Activated T-cell treated with anti-CD3 and anti-CD28 coated beads for 1 hour (primary cell): Measurements from ENCODE around the gene HLA-DPB1.
"Not testable (repeated sequence)": the region's sequence is repeated elsewhere in the genome, so short reads cannot be mapped to it uniquely, and the experiment has no call there.

Experiments
- DNase-seq: peaks from one replicate; pipeline ENCODE4 v3.0.0-alpha.2; 2020; ENCODE audit warnings: low read depth

HLA-DPB1 gene

DNA sequence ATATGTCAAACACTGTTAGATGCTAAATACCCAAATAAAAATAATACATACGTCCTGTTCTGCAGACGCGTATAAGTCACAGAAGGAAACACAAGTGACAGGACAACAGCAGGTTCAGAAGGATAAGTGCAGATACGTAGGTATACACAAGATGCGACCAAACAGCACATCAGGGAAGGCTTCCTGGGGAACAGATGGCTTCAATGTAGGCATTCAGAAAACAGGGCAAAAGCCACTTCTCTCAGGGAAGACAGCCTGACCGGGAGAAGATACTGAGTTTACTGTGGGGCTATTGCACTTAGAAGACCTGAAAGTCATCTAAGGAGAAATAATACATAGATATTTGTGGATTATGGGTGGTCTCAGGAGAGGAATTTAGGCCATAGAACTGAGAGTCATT, 4.2 kb upstream of the HLA-DPB1 start:
- DNase-seq: no peak

DNA sequence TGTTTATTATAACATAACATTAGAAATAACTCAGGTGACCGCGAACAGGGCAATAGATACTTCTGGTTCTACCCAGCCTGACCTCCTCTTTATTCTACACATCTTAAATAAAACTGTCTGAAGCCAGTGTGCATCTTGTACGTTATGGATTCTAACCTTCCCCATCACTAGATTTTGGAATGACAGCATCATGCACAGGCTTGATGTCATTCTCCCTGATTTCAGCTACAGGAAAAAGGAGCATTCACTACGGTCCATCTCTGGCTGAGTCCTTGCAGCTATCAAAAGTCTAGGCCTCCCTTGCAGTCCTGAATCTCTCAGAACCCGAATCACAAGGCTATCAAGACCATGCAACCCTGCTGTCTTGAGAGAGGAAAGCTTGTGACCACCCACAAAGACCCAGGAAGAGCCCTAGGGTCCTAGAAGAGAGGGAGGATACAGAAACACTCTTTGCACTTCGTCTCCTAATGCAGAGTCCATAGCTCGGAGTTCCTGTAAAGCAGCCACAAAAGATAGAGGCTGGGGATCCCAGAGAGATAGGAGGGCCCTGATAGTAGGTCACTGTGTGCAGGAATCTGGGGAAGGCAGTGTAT, 3.2 kb upstream of the HLA-DPB1 start:
- no peak for DNase-seq

DNA sequence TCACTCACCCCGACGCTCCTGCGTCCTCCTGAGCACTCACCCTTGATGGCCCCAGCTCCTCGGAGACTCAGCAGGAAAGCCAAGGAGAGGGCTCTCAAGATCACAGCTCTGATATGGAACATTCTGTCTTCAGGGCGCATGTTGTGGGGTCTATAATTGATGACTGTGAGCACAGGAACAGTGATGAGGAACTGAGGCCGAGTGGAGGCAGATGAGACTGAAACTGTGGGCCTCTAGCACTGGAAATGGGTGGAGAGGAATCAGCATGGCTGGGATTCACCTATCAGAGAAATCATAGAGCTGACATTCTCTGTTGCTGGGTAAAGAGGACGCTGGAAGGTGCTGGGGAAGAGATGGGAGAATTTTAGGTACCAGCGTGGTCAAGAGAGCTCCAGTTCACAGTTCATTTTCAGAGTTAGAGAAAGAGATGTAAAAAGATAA, 2.3 kb upstream of the HLA-DPB1 start, which contains the start of gene HLA-DPA1:
Gene HLA-DPA1 (minus strand): TSS at position 219 of the 441 bp plus-strand sequence.
- no peak for DNase-seq

DNA sequence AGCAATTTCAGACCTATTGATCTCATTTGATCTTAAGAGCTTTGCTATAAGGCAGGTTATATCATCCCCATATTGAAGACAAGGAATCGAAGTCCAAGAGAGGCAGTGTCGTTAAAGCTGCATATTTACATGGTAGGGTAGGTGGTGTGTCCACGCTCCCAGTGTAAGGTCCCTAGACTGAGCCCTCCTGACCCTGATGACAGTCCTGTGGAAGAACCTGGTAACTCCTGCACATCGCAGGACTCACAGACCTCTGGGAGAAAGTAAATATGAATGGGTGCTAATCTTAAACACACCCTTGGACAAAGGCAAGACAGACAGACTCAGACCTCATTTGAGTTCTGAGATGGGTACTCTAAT, 602 bp upstream of the HLA-DPB1 start:
- no peak for DNase-seq

DNA sequence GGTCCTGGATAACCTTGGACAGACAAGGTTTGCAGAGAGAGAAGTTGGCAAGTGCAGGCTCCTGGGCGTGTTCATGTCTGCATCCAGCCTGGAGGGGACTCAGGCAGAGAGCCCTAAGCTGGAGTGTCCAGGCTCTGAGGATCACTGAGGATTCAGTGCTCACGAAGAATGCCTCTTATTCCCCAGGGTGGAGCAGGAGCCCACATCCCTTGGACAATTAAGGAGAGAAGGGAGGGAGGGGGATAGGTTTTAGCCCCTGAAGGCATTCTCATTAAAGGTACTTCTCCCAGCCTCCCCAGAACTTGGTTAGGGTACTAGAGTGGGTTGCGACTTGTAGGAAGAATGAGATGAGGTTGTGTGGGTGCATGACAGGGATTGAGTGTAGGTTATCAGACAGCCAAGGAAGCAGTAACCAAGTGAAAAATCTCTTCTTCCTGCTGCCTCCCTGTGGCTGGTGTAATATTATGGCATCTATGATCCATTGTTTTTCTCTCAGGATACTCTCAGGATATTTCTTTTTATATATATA, 680 bp downstream of the HLA-DPB1 start:
- no peak for DNase-seq

DNA sequence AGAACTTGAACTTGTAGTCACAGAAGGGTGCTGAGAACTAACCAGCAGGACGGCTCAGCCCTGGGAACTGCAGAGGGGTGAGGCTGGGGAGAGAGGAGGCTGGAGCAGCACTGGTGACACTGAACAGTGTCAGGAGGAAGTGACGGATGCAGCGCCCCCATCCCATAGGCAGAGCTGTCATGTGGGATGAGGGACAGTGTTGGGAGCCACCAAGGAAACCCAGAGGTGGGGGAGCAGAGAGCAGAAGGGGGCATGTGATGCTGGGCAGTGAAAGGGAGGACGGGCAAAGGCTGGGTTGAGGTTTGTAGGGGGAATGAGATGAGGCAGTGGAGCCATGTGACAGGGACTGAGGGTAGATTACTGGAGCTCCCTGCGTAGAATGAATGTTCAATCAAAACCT, 2.1 kb downstream of the HLA-DPB1 start:
- no peak for DNase-seq

DNA sequence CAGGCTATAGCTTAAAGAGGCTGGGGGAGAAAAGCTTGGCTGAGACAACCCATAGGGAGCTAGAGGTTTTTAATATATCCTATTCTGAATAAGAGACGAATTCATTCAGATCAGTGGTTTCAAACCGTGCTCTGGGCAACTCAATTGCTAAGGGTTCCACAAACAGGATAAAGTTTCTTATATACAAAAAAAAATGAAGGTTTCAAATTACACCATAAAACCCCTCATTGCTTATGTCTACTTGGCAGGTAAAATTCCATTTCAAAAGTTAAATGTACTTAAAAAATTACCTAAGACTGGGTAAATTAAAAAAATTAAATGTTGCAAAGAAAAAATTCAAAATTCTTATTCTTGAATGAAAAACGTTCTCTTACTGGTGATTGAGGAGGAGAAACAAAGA, 2.7 kb downstream of the HLA-DPB1 start:
- DNase-seq: no peak

DNA sequence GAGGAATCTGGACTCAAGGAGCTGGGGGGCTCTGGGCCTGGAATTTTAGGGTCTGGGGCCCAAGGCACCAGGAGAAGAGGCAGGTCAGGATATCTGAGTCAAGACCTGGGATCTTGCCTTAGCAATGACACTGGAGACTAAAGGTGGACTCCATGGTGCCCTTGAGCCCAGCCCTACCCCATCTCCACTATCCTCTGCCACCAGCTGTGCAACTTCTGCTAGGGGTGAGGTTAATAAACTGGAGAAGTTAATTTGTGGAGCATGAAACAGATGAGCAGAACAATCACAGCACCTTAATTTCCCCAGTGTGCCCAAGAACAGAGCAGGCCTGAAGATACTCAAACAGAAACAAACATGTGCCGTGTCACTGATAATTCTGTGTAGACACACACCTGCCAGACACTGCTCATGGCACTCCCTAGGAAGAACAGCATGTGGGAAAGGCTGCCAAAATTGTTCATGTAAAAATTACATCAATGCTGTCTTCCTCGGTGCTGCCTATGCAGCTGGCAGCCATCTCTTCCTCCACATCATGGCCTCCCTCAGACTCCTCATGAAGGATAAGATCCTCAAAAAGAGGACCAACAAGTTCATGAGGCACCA, 3.2 kb downstream of the HLA-DPB1 start:
- DNase-seq: no peak

DNA sequence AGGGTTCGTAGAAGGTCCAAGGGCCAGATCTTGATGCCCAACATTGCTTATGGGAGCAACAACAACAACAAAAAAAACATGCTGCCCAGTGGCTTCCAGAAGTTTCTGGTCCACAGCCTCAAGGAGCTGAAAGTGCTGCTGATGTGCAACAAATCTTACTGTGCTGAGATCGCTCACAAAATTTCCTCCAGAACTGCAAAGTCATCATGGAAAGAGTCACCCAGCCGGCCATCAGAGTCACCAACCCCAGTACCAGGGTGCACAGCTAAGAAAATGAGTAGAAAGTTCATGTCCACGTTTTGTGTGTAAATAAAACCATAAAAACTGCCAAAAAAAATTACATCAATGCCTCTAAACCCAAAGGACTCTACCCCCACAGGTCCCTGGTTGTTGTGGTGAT, 3.8 kb downstream of the HLA-DPB1 start:
- DNase-seq: no peak

DNA sequence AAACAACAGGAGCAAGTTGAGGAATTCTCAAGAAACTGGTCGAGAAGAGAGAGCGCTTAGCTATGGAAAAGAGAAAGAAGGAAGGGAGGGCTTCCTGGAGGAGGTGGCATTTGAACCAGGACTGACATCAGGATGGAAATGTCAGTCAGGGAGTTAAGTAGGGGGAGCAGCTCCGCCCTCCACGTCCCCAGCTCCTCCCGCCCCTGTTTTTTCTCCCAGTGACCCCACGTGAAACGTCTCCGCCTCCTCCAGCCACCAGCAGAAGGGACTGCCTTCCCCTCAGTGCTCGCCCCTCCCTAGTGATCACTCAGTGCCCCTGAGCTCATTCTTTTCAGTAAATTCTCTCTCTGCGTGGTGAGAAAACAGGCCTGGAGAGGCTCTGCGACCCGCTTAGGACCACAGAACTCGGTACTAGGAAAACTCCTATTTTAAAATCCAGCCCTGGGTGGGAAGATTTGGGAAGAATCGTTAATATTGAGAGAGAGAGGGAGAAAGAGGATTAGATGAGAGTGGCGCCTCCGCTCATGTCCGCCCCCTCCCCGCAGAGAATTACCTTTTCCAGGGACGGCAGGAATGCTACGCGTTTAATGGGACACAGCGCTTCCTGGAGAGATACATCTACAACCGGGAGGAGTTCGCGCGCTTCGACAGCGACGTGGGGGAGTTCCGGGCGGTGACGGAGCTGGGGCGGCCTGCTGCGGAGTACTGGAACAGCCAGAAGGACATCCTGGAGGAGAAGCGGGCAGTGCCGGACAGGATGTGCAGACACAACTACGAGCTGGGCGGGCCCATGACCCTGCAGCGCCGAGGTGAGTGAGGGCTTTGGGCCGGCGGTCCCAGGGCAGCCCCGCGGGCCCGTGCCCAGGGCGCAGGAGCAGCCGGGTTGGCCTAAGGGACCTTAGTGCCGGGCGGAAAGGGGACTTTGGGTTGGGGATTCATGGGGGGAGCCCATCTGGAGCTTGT, 4.6 kb downstream of the HLA-DPB1 start:
- DNase-seq: no peak

DNA sequence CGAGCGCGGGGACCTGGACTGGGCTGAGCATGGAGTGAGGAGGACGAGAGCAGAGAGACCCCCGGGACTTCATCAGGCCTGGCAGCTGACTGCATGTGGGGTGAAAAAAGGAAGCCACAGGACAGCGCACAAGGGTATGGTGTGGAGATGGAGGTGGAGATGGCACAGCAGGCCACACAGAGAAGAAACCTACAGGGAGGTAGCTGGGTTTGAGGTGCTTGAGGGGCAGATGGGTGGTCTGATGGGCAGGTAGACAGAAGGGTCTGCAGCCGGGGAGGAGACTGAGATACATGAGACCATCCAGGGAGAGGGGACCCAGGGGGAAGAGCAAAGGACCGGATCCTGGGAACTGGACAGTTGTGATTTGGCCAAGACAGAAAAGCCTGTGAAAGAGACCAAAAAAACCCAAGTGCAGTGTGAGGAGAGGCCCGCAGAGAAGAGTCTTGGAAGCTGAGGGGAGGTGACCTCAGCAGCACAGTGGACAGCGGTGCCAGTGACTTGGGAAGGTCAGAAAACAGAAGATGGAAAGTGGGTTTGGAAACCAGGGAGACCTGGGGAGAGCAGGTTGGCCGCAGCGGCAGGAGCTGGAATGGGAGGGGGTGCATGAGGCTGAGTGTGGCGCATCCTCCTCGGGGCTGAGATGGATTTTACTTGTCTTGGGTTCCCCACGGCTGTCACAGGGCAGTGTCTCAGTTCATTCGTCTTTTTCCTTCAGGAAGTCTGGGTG, 5.5 kb downstream of the HLA-DPB1 start:
- no peak for DNase-seq

DNA sequence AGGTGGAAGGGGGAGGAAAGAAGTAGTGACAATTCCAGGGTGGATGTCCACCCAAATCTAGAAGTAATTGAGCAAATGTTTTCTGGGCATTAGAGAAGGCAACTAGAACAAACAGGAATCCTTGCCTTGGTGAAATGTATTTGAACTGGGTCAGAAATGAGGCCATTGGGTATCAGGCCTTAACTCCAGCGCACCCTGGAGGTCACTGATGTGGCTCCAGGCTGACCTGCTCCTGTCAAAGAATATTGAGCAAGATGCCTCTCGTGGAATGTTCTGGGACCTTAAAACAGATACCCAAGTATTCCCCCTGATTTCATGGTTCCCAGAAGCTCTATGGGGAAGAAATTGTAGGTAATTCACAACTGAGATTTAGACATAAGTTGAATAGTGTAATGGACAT, 6.9 kb downstream of the HLA-DPB1 start:
- DNase-seq: no peak

DNA sequence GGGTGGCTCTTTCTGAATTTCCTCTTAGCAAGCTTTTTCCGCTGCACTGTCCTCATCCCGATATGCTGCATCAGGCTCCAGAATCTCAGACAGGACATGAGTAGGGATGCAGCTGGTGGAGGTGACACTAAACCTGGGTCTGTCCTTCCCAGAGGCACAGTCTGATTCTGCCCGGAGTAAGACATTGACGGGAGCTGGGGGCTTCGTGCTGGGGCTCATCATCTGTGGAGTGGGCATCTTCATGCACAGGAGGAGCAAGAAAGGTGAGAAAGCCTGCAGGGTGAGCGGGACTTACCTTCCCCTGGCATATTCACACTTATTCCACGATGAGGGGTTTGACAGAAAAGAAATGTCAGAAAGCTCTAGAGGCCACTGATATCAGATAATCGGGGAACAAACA, 9.8 kb downstream of the HLA-DPB1 start:
- no peak for DNase-seq

DNA sequence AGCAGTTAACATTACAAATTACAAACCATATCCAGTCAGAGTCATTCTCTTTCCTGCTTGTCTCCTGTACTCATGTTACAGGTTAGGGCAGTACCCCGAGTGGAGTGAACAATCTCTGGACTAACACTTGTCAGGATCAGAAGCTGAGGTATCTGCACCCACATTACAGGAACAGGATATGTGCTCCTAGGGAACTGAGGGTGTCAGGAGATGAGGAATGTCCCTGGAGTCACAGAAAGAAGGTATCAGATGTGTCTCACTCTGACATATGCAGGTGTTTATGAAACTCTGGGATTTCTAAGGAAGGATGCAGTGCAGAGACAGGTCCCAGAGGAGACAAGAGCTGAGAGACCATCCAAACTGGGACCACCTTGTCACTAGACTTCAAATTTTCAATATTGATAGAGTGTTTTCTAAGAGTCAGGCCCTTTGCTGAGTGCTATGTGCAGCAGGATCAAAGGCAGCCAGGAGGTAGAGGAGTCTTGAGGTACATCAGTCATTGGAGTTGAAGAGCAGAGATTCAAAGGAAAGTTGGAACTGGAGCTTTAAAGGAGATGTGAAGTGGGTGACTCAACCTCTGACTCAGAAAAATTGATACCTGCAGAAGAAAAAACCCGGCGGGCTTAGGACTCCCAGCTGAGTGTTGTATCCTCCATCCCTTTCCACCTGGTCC, 12.6 kb downstream of the HLA-DPB1 start:
- DNase-seq: no peak

DNA sequence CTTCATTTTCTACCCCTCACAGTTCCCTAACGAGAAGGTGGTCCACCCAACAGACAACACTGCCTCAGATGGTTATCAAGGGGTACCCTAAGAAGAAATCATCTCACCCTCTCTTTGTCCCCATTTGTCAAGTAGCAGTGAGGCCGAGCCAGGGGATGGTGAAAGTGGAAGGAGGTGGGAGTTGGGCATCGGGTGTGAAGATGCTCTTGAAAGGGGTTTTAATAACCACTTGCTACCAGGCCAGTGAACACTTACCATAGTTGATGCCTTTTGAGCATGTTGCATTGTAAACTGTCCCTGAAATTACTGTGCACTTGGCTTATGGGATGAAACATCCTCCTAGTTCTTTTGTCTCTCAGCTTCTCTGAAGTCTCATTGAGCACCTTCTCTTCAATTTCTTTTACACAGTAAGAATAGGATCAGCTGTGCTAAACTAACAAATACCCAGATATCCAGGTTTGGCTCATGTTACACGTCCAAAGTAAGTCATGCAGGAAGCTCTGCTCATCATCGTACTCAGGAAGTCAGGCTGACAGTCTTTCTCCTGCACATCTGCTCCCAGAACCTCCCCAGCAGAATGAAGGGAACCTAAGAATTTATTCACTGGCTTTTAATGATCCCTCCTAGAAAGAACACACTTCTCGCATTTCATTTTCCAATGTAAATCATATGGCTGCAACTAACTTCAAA, 13.3 kb downstream of the HLA-DPB1 start:
- DNase-seq: no peak

DNA sequence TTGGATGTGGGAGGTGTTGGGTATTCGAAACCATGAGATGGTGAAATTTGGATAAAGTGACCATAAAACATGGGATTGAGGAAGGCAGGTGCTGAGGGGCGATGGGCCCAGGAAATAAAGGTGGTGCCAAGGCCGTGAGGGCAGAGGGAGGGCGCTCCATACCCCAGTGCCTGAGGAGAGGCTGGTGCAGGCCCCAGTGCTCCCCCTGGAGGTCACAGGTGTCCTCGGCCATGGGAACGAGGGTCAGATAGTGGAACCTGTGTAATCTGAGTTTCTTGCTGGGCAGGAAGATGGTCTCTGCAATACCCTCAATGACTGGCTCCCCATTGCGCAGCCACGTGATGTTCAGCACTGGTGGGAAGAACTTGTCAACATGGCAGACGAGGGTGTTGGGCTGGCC, 16.2 kb downstream of the HLA-DPB1 start:
- DNase-seq: peak; percentile 48

DNA sequence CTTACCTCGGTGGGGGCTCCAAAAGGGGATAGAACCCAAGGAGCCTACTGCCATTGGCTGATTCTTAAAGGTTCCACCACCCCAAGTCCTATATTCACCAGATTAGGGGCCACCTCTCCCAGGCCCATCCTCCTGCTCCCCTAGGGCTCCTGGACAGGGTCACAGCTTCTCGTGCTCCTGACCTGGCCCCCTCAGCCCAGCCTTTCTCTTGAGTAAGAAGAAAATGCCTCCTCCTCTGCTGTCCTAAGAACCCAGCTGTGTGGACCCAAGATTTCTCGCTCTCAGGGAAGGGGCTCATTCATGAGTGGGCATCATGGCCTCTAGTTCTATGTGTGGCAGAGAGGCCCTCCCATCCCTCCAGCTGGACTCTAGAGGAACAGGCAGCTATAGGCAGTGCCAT, 16.6 kb downstream of the HLA-DPB1 start:
- DNase-seq: no peak

DNA sequence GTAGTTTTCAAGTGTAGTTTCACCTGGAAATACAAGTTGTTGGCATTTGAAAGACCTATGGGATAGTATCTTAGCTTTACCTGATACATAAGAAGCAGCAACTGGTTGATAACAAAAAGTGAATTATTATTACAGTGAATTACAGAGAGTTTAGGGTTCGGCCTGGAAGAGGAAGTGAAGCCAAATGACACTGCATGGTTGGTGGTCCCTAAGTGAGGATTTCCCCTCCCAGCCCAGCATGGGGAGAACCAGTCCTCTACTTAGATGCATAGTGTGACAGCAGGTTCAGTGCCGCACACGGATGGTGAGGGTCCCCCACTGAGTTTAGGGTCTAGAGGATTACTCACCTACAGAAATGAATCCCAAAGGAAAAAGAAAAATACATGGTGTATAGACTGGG, 18.1 kb downstream of the HLA-DPB1 start:
- DNase-seq: no peak

DNA sequence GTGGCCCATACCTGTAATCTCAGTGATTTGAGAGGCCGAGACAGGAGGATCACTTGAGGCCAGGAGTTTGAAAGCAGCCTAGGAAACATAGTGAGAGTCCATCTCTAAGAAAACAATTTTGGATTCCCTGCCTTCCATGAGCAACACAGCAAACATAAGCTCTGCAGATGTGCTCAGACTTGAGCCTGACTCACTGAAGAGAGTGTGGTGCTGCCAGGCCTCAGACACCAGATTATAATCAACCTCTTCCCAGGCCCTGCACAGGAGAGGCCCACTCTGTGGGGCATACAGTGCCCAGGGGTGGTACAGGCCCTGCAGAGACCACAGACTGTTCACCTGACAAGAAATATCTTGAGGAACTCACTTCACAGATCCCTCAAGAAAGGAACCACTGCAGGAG, 19.9 kb downstream of the HLA-DPB1 start:
- no peak for DNase-seq

DNA sequence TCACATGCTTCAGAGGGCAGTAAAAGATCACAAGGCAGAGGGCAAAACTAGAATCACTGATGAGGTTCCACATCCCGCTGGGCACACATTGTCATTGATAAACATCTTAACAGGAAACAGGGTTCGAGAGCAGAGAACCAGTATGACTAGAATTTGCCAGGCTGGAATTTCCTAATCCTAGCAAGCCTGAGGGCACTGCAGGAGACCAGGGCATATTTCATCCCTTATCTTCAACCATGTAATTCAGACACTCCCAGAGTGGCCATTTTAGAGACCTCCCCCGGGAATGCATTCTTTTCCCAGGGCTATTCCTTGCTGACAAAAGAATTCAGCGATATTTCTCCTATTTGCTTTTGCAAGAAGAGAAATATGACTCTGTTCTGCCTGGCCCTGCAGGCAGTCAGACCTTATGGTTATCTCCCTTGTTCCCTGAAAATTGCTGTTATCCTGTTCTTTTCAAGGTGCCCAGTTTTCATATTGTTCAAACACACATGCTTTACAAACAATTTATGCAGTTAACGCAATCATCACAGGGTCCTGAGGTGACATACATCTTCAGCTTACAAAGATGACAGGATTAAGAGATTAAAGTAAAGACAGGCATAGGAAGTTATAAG, 25.4 kb downstream of the HLA-DPB1 start:
- not testable (repeated sequence) for DNase-seq

DNA sequence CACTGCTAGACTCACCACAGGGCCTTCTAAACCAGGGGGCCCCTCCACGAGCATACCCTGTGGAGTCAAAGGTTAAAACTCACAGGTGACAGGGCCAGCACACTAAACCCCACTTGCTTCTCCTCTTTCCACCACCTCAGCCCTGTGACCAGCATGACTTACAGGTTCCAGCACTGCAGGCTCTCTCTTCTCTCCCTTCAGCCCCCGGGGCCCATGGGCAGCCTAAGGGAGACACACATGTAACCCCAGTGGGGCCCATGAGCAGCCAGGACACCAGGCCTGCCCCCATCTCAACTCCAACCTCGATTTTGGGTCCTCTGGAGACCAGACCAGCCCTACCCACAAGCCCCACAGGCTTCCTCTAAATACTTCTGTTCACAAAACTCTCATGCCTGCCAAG, 28.0 kb downstream of the HLA-DPB1 start:
- no peak for DNase-seq
